ENCODE data around the gene BRAT1.

DNA sequence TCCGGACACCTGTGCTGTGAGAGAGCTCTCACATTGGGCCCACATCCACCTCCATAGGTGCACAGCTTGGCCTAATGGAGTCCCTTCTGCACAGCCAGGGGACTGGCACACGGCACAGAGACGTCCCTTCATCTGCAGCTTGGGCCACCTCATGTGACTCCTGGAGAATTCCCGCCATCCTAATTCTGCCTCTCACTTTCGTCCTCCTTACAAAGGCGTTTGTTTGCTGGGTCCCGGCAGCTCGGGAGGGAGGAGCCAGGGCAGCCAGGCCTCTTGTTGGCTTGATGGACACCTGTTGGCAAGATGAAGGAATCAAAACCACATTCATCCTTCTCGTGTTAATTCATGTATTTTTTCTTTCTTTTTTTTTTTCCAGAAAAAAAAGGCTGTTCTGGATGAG, 45.7 kb upstream of the BRAT1 start:
- TF ChIP-seq, protein P1, sequence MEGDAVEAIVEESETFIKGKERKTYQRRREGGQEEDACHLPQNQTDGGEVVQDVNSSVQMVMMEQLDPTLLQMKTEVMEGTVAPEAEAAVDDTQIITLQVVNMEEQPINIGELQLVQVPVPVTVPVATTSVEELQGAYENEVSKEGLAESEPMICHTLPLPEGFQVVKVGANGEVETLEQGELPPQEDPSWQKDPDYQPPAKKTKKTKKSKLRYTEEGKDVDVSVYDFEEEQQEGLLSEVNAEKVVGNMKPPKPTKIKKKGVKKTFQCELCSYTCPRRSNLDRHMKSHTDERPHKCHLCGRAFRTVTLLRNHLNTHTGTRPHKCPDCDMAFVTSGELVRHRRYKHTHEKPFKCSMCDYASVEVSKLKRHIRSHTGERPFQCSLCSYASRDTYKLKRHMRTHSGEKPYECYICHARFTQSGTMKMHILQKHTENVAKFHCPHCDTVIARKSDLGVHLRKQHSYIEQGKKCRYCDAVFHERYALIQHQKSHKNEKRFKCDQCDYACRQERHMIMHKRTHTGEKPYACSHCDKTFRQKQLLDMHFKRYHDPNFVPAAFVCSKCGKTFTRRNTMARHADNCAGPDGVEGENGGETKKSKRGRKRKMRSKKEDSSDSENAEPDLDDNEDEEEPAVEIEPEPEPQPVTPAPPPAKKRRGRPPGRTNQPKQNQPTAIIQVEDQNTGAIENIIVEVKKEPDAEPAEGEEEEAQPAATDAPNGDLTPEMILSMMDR (IDR thresholded peaks at IDR 0.05) = no peak
- TF ChIP-seq POLR2A (IDR thresholded peaks at IDR 0.05) (no peak), EP300 (IDR thresholded peaks at IDR 0.05) (no peak)
